ENCODE measurements around the gene STAM.

The STAM gene

DNA sequence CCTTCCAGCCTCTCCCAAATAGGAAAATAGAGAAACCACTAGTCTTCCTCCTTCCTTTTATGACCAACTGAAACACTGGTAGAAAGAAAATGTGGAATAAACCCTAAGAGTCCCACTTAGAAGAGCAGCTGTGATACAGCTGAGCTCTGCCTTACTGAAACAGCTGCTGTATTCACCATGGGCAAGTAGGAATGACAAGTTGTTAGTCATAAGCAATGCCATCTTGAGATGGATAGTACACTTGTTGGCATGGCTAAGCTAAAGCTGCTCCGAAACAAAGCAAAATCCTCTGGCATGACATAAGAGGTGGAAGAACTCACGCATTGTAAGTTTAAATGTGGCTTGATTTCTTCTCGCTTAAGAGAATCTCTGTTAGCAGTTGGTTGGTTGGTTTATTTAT lies 59.8 kb downstream of the STAM start:
- H3K4me3 ChIP-seq (ENCODE audit: low read depth, low read length), result no peak overlapping the region
- no peak for DNase-seq (ENCODE audit: low read depth)
- TF ChIP-seq, protein P1, sequence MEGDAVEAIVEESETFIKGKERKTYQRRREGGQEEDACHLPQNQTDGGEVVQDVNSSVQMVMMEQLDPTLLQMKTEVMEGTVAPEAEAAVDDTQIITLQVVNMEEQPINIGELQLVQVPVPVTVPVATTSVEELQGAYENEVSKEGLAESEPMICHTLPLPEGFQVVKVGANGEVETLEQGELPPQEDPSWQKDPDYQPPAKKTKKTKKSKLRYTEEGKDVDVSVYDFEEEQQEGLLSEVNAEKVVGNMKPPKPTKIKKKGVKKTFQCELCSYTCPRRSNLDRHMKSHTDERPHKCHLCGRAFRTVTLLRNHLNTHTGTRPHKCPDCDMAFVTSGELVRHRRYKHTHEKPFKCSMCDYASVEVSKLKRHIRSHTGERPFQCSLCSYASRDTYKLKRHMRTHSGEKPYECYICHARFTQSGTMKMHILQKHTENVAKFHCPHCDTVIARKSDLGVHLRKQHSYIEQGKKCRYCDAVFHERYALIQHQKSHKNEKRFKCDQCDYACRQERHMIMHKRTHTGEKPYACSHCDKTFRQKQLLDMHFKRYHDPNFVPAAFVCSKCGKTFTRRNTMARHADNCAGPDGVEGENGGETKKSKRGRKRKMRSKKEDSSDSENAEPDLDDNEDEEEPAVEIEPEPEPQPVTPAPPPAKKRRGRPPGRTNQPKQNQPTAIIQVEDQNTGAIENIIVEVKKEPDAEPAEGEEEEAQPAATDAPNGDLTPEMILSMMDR (IDR thresholded peaks at IDR 0.05; ENCODE audit: insufficient read depth, low read depth, low read length, missing control alignments), result no peak

GRCh38 chr10:17708821-17709220 lies 64.9 kb downstream of the STAM start:
- TF ChIP-seq, protein P1 (IDR thresholded peaks at IDR 0.05; ENCODE audit: insufficient read depth, low read depth, low read length, missing control alignments), result no peak
- no peak for DNase-seq (ENCODE audit: low read depth)
- H3K4me3 ChIP-seq (ENCODE audit: low read depth, low read length), result no peak overlapping the region

- no peak for DNase-seq (ENCODE audit: low read depth)
- no peak overlapping the region for H3K4me3 ChIP-seq (ENCODE audit: low read depth, low read length)
- TF ChIP-seq, protein P1 (IDR thresholded peaks at IDR 0.05; ENCODE audit: insufficient read depth, low read depth, low read length, missing control alignments), result no peak
Measured at GRCh38 chr10:17709492-17709891, 65.5 kb downstream of the STAM start.

- no peak for DNase-seq (ENCODE audit: low read depth)
- TF ChIP-seq, protein P1 (IDR thresholded peaks at IDR 0.05; ENCODE audit: insufficient read depth, low read depth, low read length, missing control alignments), result no peak
- H3K4me3 ChIP-seq (ENCODE audit: low read depth, low read length), result no peak overlapping the region
Measured at GRCh38 chr10:17710181-17710580, 66.2 kb downstream of the STAM start.

GRCh38 chr10:17712053-17712452 lies 68.1 kb downstream of the STAM start:
- no peak for DNase-seq (ENCODE audit: low read depth)
- TF ChIP-seq, protein P1 (IDR thresholded peaks at IDR 0.05; ENCODE audit: insufficient read depth, low read depth, low read length, missing control alignments), result no peak
- H3K4me3 ChIP-seq (ENCODE audit: low read depth, low read length), result no peak overlapping the region

DNA sequence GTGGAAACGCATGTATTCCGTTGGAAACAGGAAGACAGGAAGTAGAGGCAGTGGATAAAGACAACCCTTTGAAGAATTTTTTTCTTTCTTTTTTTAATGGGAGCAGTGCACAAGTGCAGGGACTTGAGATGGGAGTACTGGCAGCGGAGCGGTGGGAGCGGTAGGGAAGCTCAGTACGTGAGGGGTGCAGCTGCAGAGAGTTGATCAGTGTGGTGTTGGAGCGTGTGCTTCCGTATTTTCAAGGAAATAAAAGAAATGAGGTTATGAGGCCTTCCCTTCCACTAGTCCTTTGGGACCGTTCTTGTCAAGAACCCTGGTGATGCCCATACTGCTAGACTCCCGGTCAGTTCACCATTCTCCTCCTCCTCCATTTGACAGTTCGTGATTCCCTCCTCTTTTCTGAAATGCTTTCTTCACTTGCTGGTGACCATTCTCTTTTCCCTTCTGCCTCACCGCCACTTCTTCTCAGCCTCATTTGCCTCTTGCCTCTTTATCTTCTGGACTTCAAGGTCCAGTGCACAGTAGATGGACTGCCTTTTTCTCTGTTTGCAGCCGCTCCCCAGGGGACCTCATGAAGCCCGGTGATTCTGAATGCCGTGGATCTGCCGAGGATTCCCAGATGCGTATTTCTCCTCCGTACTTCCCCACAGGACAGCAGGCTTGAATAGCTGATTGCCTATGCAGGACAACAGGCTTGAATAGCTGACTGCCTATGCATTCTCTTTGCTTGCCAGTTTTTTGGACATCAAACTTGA lies 68.9 kb downstream of the STAM start:
- no peak for DNase-seq (ENCODE audit: low read depth)
- TF ChIP-seq, protein P1 (IDR thresholded peaks at IDR 0.05; ENCODE audit: insufficient read depth, low read depth, low read length, missing control alignments), result no peak

DNA sequence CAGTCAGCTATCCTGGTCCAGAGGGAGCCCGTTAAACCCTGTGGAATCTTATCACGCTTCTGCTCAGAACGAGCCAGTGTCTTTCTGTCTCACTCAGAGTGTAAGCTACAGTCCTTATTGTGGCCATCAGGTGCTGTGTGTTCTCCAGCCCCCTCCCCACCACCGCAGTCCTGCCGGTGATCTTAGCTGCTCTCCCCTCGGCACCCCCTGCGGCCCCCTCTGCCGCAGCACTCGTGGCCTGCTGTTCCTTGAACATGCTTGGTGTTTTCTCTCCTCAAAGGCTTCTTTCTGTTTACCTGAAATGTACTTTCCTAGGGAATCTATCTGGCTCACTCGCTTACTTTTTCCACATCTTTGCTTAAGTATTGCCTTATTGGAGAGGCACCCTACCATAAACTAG lies 69.8 kb downstream of the STAM start:
- DNase-seq (ENCODE audit: low read depth), result no peak
- H3K4me3 ChIP-seq (ENCODE audit: low read depth, low read length), result no peak overlapping the region
- TF ChIP-seq, protein P1 (IDR thresholded peaks at IDR 0.05; ENCODE audit: insufficient read depth, low read depth, low read length, missing control alignments), result no peak

More for the DNA sequence above, 68.9 kb downstream of the STAM start:
- no peak overlapping the region for H3K4me3 ChIP-seq (ENCODE audit: low read depth, low read length)

Data from GM12865 (cell line).